ENCODE measurements around the gene MB. TPM values are rescaled to one million over a fixed set of nuclear protein-coding genes. Genes with fewer than 3 reads are reported as not detected.

Gene MB
- total RNA-seq, 1 donor from 2014 or later = 5.3 TPM

Other genes with a start within 250 kb of the MB start
- gene HMOX1, start 236.2 kb downstream of the MB start, total RNA-seq = 1.6 and 2.0 TPM in 2 replicates
- 297 and 307 TPM in 2 replicates for gene MCM5, start 217.2 kb downstream of the MB start, total RNA-seq
- not detected in 2 replicates for gene RASD2, start 76.5 kb downstream of the MB start, total RNA-seq
- gene APOL6, start 31.1 kb upstream of the MB start, total RNA-seq = 27.3 and 27.7 TPM in 2 replicates
- not detected in 2 replicates for gene APOL5, start 100.5 kb upstream of the MB start, total RNA-seq